Activated effector memory CD4-positive, alpha-beta T cell treated with Interleukin-2 at 50 U/mL for 16 hours (primary cell): ENCODE measurements around the gene PBX1.
A peak's percentile ranks its signal among the peaks of the same experiment; 100 is the strongest.
"Not testable (repeated sequence)": the region's sequence is repeated elsewhere in the genome, so short reads cannot be mapped to it uniquely, and the experiment has no call there.

Experiments
- DNase-seq: peaks from one replicate; pipeline ENCODE4 v3.0.0-alpha.2; 2020

PBX1 gene

GRCh38 chr1:164558461-164559341, at the start of gene PBX1:
PBX1 (plus strand) TSS chr1:164559184.
- peak; percentile 33 for DNase-seq

DNA sequence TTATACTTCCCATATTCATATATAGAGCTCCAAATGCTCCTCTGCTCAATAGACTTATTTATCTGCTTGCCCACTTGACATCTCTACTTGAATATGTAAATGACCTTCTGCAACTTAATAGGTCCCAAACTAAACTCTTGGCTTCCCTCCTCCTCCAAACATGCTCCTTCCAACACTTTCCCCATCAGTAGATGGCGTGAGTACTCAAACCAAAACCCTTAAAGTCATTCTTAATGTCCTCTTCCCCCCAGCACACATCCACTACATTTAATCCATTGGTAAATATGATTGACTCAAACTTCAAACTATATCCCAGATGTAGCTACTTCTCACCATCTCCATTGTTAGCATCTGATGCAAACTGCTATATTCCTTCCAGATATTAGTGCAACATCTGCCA, 48.5 kb upstream of the PBX1 start:
- DNase-seq: no peak

DNA sequence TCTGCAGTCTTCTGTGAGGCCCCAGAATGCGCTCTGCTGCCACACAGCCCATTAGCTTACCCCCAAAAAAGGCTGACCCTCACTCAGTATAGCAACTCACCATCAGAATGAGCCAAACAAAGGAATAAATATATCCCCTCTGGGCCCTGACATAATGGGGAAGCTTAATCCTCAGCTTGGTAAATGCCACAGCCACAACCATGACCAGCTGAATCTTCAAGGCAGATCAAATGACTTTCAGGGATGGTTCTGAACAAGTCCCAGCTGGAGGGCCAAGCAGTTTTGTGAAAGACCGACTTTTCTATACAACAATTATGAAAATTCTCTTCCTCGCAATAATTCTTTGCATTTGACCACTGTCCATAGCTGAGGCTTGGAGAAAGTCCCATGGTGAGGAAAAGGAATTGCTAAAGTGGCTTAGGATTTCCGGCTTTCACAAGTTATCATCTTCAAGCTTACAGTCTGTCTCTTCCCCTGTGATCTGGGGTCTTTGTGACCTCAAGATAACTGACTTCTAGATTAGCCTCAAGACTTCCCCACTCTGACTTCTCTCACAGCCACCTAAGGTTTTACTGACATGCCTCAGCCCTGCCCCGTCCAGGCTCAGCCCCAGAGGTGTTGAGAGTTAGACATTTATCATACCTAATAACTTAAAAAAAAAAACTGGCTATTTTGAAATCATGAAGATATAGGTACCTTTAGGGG, 47.8 kb upstream of the PBX1 start:
- DNase-seq: no peak

GRCh38 chr1:164515231-164515630, 43.8 kb upstream of the PBX1 start:
- no peak for DNase-seq

DNA sequence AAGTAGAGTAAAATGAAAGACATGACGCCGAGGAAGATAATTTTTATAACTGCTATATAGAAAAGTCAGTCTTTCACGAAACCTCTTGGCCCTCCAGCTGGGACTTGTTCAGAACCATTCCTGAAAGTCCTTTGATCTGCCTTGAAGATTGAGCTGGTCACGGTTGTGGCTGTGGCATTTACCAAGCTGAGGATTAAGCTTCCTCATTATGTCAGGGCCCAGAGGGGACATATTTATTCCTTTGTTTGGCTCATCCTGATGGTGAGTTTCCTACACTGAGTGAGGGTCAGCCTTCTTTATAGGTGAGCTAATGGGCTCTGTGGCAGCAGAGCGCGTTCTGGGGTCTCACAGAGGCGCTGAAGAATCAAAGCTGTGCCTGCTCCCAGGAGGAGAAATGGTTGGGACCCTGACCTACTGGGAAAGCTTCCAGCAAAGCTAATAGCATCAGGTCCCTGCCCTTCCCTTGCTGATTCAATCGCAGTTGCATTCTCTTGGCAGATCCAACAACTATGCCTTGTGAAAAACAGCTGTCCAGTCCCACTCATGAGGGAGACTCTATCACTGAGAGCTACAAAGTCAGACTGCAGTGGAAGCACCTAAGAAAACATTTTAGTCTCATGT, 43.2 kb upstream of the PBX1 start:
- DNase-seq: no peak

DNA sequence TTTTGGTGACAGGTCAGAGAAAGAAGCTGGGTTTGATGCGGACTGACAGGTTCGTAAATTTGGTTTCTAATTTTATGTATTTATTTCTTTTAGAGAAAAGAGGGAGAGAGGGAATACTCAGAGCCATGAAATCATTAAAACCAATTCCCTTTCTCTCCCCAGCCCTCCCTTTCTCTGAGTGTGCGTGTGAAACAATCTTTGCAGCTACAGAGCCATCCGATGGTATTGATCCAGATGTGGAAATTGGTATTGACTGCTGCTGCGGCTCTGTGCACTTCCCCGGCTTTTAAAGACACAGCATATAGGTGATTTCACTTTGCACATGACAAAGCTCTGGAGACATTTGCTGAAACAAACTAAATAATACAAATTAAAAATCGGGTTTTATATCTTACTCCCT, 42.4 kb upstream of the PBX1 start:
- DNase-seq: no peak

- DNase-seq: no peak
These were observed 40.2 kb upstream of the PBX1 start for GRCh38 chr1:164518692-164519332.

DNA sequence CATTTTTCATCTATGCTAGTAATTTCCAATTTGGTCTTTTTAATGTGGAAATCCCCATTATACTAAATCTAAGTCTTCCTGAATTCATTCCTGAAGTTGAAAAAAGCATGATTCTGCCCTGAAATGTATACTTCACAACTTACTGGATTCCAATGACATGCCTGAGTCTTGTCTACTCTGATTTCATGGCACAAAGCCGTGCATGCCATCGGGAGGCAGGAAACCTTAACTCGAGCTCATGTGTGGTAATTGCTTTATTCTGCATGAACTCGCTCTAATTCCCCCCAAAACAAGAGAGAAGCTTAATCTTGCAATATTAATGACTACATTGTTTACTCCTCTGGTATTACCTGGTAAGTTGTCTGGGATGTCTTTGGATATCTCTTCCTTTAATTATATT, 39.6 kb upstream of the PBX1 start:
- DNase-seq: no peak

DNA sequence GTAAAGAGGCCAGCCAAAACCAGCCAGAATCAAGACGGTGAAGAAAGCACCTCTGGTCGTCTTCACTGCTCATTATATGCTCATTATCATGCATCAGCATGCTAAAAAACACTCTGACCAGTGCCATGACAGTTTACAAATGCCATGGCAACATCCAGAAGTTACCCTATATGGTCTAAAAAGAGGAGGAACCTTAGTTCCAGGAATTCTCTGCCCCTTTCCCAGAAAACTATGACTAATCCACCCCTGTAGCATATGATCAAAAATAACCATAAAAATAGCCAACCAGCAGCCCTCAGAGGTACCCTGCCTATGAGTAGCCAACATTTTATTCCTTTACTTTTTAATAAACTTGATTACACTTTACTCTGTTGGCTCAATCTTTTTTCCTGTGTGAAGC, 34.2 kb upstream of the PBX1 start:
- no peak for DNase-seq

DNA sequence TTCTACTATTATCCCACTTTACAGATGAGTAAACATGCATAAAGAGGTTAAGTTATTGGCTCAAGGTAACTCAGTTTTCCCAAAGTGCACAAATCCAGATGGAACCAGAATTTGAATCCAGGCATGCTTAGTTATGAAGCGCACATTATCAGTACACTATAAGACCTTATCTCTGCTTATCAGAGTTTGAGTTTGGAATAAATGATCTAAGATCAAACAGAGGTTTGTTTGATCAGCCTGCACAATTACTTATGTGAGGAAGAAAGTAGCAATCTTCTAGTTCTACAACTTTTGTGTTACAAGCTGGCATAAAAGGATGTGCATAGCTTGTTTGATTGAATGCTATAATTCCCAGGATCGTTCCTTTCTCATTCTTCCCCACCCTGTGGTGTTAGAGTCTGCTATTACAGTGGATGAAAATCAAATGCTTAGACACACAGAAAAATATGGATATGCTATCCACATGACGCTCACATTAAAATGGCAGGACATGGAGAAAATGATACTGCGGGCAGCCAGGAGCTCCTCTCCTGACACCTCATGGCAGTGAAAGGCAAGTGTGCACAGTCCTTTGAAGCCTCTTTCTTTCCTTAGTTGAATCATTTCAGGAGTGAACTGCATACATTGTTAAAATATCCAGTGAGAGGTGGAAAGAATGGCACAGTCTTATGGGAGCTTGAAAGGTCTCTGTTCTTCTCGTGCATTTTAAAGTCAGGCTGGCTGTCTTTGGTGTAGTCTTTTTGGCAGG, 23.9 kb upstream of the PBX1 start:
- no peak for DNase-seq

- not testable (repeated sequence) for DNase-seq
These were observed 6.5 kb upstream of the PBX1 start for GRCh38 chr1:164552463-164552988.

- DNase-seq: no peak
These were observed 1.7 kb upstream of the PBX1 start for GRCh38 chr1:164557270-164557669.

DNA sequence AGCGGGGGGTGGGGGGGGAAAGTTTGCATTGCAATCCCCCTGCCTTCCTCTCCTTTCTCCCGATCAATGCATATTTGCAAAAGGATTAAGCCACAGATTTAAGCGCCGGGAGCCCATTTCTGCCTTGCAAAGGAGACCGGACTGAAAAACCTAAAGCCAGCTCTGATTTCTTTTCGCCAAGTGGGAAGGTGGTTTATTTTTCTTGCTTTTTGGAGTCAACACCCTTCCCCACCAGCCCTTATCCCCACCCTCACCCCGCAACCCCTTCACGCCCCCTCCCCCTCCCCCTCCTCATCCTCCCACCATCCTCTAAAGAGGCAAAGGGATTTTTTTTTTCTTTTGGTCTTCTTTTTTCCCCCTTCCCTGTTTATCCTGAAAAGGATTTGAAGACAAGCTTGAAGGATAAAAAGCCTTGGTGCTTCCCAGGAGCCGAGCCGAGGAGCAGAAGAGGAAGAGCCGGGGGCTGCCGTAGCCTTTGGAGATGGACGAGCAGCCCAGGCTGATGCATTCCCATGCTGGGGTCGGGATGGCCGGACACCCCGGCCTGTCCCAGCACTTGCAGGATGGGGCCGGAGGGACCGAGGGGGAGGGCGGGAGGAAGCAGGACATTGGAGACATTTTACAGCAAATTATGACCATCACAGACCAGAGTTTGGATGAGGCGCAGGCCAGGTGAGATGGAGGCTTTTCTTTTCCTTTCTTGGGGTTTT, 513 bp downstream of the PBX1 start:
- no peak for DNase-seq

DNA sequence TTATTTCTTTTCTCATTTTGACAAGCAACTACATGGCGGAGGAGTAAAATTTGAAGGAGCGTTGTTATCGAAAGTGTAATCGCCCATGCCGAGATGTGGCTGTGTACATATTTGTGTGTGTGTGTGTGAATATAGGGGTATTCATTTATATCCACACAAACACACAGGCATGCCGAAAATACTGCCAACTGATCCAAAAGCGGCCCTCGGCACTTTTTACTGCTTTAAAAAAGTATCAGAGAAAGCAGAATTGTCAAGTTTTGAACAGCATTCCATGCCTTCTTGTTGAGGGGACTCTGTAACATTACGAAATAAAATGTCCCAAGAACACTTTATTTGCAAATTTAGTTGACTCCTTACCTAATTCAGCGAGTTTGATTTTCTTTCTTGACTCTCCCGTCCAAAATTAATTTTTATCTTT, 1.1 kb downstream of the PBX1 start:
- no peak for DNase-seq

DNA sequence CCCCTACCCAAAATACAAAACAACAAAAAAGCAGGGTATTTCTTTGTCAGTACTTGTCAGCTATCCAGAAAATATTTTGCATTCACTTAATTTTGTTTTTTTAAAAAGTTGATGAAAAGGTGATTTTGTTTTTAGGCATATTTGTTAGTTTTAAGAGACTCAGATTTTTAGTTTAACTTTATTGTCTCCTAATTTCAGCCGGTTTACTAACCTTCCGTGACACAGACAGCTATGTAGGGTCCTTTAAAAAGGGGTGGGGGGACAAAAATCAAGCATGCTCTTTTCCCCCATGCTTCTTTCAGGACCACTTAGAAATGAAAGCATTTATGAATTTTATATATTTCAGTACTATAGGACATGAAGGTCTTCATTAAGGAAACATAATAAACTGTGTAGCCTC, 1.6 kb downstream of the PBX1 start:
- no peak for DNase-seq

- DNase-seq: no peak
These were observed 2.0 kb downstream of the PBX1 start for GRCh38 chr1:164561007-164561406.

GRCh38 chr1:164561472-164561871, 2.5 kb downstream of the PBX1 start:
- DNase-seq: no peak

DNA sequence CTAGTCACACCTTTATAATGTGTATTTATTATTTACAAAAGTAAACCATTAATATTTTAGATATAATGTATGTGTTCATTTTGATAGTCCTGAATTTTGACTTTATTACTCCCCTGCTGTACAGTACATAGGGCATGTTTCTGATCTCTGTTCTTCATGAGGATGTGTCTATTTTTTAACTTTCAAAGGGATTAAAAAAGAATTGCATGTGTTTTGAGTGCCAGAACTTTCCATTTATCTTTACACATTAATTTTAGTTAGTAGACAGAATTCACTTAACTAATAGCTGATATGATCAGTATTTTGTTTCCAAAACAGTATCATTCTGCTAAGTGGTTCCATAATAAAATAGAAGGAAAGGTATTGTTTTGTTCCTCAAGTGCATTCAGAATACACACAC, 3.1 kb downstream of the PBX1 start:
- no peak for DNase-seq

- no peak for DNase-seq
These were observed 3.5 kb downstream of the PBX1 start for GRCh38 chr1:164562511-164562910.

GRCh38 chr1:164562947-164563520, 4.0 kb downstream of the PBX1 start:
- no peak for DNase-seq

GRCh38 chr1:164563721-164564360, 4.9 kb downstream of the PBX1 start:
- DNase-seq: no peak
